Putamen (tissue), 1 donor: ENCODE measurements around the gene KCNG2.

Experiments
- DNase-seq: peaks from one replicate; pipeline ENCODE4 v3.0.0-alpha.2; 2016; ENCODE audit warnings: low spot score

The KCNG2 gene

GRCh38 chr18:79786304-79786703 lies 11.4 kb upstream of the KCNG2 start:
- no peak for DNase-seq

GRCh38 chr18:79786786-79787526 lies 10.8 kb upstream of the KCNG2 start:
- no peak for DNase-seq

- no peak for DNase-seq
Measured at GRCh38 chr18:79787527-79787864, 10.2 kb upstream of the KCNG2 start.

- no peak for DNase-seq
Measured at GRCh38 chr18:79787865-79788733, 9.6 kb upstream of the KCNG2 start.

- no peak for DNase-seq
Measured at GRCh38 chr18:79788734-79789085, 9.0 kb upstream of the KCNG2 start.

- no peak for DNase-seq
Measured at GRCh38 chr18:79789091-79789891, 8.4 kb upstream of the KCNG2 start.

DNA sequence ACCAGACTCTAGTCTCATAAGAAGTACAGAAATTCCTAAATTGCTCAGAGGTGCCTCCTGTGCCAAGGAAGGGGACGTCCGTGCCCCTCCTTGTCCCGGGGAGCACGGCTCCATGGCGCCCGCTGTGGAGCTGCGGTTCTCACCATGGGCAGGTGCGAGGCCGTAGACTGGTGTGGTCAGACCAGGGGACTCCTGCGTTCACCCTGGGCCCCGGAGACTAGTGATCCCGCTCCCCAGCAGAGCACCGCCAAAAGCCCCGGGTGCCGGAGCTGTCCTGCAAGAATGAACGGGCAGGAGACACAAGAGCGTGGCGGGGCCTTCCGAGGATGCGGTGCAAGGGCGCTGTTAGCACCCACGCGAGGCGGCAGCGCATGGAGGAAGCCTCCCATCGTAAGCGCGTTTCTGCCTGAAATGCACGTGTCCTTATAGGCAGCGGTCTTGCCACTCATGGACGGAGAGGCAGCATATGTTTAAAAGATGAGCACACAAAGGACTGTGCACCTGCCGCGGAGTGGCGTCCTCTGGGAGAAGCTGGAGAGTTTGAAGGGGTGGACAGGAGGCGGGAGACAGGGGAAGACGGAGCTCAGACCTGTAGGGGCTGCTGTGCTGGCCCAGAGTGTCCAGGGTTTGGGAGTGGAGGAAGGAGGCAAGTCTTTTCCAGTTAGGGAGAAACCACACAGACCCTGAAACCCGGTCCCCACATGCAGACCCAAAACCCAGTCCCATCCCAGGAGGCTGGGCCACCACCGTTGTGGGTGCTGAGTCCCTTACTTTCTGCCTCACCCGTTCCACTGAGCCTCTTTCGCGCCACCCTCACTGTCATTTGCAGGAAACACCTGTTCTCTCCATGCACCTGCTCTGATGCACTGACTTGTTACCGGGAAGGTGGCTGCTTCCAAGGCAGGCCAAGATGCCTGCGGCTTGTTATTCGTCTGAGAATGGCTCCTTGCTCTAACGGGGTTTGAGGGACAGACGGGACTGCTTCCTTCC lies 7.5 kb upstream of the KCNG2 start:
- no peak for DNase-seq

- no peak for DNase-seq
Measured at GRCh38 chr18:79790996-79791972, 6.5 kb upstream of the KCNG2 start.

DNA sequence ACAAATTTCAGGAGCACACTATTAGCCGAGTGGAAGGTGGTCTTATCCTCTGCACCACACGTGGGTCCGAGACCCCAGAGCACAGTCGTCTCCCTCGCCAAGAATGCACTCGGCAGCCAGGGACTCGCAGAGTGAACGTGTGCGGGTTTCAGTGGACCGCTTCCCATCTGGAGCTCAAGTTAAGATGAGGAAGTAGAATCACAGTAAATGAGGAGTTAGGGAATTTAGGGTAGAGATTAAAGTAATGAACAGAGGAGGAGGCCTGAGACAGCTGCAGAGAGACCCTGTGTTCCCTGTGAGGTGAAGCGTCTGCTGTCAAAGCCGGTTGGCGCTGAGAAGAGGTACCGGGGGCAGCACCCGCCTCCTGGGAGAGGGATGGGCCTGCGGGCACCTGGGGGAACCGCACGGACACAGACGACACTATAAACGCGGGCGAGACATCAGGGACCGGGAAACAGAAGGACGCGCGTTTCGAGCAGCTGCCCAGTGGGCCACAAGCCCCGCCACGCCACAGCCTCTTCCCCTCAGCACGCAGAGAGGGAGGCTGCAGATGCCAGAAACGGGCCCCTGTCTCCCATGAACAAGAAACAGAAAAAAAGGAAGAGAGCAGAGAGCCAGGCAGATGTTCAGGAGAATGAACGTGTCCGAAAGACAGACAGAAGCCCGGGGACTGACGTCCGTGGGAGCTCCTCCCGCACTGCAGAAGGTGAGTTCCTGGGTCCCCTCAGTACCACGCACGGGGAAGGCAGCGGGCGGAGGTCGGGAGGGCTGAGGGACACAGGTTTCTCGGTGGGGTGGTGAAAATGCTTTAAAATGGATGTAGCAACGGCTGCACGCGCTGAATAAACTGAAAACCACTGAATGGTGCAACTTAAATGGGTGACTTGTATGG lies 5.4 kb upstream of the KCNG2 start:
- no peak for DNase-seq

- DNase-seq: no peak
Measured at GRCh38 chr18:79792988-79793355, 4.8 kb upstream of the KCNG2 start.

- DNase-seq: no peak
Measured at GRCh38 chr18:79794846-79795245, 2.9 kb upstream of the KCNG2 start.

DNA sequence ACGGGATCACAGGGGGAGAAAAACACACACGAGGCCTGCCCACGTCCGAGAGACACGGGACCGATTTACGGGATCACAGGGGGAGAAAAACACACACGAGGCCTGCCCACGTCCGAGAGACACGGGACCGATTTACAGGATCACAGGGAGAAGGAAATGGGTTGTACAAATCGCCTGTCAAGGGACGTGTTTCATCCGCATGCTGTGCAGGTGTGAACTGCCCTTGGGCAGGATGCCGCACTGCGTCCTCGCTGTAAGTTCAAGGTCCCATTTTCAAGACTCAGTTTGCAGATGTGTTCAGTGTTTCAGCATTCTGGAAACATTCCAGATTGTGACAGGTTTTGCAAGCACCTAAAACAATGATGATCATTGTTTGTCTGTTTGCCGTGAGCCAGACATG lies 2.3 kb upstream of the KCNG2 start:
- no peak for DNase-seq

GRCh38 chr18:79796016-79796415 lies 1.7 kb upstream of the KCNG2 start:
- no peak for DNase-seq

DNA sequence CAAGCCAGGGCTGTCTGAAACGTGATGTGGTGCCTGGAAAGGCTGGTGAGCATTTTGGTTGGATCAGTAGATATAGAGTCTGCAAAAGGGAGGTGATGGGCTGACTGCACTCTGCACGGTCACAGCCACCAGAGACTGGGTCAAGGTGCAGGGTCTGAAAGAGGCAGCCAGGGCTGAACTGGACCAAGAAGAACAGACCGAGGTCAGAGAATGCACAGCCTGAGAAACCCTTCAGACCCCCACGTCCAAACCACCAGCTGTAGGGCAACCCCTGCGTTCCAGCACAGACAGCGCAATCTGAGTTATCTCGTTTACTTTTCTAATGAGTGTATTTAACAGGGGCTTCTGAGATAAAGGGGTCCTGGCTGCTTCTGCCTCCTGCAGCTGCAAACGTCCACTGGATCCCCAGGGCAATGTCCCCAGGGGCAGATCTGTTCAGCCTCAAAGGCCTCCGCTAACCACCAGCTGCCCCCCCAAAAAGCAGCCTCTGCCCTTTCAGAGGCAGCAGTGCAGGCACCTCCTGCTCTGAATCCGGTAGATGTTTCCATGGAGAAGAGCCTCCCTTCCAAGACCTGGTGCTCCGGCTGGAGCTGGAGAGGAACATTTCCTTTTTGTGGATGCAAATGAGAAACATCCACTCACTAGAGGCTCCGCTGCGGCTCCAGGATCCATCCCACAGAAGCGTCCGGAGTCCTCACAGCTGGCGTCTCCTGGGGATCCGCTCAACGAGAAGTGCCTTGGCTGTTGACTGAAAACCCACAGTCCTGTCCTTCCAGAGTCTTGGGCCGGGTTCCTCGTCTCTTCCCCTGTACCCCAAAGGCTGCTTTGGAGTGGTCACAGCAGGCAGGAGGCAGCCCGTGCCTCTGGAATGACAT lies 970 bp upstream of the KCNG2 start:
- DNase-seq: no peak

- DNase-seq: no peak
Measured at GRCh38 chr18:79798346-79798998, 734 bp downstream of the KCNG2 start.

DNA sequence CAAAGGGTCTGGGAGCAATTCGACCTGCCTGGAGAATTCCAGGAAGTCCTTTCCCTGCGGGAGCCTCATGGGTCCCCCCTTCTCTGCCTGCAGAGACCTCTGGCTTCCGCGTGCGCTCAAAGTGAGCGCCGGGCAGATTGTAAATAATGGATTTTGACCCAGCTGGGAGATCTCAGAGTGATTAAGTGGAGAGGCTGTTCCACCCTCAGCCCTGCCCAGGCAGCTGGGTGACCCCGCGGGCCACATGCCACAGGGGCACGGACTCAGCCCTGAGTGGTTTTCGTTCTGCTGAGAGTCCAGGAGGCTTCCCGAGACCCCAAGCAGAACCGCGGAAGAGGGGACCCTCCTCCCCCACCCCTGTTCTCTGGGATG lies 1.2 kb downstream of the KCNG2 start:
- DNase-seq: no peak

GRCh38 chr18:79799619-79800370 lies 2.1 kb downstream of the KCNG2 start:
- DNase-seq: no peak
